ENCODE measurements around the gene HPS6. TPM values are rescaled to one million over a fixed set of nuclear protein-coding genes. Genes with fewer than 3 reads are reported as not detected.

HPS6 gene
- total and polyA plus RNA-seq, 9 of the 15 experiments (the other 6 are each of a cell fraction or from before 2014, with no cell fraction given), result 0.45 to 14.0 (median 4.5) TPM

DNA sequence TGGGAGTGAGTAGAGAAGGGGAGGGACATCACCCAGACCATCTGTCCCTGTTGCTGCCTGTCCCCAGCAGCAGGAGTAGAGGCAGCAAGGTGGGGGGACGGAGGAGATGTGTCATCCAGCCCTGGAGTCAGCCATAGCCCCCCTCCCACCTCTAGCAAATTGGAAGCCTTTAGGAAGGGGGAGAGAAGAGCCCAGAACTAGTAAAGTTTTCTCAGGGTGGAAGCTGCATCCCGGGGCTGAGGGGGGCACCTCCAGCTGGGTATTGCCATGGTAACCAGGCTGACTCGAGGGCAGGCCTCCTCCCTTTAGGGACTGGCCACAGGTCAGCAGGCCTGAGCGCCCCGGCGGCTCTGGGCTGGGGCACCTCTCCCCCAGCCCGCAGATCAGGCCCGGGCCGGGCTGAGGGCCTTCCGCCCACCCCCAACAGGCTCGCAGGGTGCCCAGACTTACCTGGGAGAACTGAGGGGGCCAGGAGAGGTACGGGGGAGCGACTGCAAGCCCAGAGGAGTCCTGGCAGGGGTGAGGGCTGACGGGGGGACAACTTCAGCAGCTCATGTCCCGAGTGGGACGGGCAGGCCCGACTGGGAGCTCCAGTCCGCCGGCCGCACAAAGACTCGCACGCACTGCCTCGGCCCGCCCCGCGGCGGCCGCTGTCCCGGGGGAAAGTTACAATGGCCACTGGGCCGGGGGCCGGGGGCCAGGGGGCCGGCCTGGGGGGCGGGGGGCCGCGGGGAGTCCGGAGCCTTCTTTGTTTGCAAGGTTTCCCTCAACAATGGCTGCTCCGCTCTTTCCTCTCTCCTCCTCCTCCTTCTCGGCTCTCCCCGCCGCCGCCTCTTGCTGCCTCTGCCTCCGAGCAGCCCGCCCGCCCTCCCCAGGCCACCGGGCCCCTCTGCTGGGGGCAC is 49.1 kb downstream of the HPS6 start (continued):
- TF ChIP-seq, protein P1, sequence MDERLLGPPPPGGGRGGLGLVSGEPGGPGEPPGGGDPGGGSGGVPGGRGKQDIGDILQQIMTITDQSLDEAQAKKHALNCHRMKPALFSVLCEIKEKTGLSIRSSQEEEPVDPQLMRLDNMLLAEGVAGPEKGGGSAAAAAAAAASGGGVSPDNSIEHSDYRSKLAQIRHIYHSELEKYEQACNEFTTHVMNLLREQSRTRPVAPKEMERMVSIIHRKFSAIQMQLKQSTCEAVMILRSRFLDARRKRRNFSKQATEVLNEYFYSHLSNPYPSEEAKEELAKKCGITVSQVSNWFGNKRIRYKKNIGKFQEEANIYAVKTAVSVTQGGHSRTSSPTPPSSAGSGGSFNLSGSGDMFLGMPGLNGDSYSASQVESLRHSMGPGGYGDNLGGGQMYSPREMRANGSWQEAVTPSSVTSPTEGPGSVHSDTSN (CRISPR knock-in tag; IDR thresholded peaks at IDR 0.05; ENCODE audit: low read depth), result no peak
- TF ChIP-seq, protein P1 (tag; conservative IDR thresholded peaks at IDR 0.05; ENCODE audit: low read depth), result no peak
- TF ChIP-seq, protein P2, sequence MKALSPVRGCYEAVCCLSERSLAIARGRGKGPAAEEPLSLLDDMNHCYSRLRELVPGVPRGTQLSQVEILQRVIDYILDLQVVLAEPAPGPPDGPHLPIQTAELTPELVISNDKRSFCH (CRISPR knock-in tag; IDR thresholded peaks at IDR 0.05), result no peak
- TF ChIP-seq, protein P2 (tag; IDR thresholded peaks at IDR 0.05), result no peak
- TF ChIP-seq, protein P3, sequence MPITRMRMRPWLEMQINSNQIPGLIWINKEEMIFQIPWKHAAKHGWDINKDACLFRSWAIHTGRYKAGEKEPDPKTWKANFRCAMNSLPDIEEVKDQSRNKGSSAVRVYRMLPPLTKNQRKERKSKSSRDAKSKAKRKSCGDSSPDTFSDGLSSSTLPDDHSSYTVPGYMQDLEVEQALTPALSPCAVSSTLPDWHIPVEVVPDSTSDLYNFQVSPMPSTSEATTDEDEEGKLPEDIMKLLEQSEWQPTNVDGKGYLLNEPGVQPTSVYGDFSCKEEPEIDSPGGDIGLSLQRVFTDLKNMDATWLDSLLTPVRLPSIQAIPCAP (CRISPR knock-in tag; IDR thresholded peaks at IDR 0.05; ENCODE audit: borderline replicate concordance), result no peak
- TF ChIP-seq ZNF175 (CRISPR knock-in tag; IDR thresholded peaks at IDR 0.05; ENCODE audit: low read depth) (no peak), ZBTB17 (CRISPR knock-in tag; IDR thresholded peaks at IDR 0.05) (no peak), XRCC3 (IDR thresholded peaks at IDR 0.05) (no peak)
- TF ChIP-seq, protein P4, sequence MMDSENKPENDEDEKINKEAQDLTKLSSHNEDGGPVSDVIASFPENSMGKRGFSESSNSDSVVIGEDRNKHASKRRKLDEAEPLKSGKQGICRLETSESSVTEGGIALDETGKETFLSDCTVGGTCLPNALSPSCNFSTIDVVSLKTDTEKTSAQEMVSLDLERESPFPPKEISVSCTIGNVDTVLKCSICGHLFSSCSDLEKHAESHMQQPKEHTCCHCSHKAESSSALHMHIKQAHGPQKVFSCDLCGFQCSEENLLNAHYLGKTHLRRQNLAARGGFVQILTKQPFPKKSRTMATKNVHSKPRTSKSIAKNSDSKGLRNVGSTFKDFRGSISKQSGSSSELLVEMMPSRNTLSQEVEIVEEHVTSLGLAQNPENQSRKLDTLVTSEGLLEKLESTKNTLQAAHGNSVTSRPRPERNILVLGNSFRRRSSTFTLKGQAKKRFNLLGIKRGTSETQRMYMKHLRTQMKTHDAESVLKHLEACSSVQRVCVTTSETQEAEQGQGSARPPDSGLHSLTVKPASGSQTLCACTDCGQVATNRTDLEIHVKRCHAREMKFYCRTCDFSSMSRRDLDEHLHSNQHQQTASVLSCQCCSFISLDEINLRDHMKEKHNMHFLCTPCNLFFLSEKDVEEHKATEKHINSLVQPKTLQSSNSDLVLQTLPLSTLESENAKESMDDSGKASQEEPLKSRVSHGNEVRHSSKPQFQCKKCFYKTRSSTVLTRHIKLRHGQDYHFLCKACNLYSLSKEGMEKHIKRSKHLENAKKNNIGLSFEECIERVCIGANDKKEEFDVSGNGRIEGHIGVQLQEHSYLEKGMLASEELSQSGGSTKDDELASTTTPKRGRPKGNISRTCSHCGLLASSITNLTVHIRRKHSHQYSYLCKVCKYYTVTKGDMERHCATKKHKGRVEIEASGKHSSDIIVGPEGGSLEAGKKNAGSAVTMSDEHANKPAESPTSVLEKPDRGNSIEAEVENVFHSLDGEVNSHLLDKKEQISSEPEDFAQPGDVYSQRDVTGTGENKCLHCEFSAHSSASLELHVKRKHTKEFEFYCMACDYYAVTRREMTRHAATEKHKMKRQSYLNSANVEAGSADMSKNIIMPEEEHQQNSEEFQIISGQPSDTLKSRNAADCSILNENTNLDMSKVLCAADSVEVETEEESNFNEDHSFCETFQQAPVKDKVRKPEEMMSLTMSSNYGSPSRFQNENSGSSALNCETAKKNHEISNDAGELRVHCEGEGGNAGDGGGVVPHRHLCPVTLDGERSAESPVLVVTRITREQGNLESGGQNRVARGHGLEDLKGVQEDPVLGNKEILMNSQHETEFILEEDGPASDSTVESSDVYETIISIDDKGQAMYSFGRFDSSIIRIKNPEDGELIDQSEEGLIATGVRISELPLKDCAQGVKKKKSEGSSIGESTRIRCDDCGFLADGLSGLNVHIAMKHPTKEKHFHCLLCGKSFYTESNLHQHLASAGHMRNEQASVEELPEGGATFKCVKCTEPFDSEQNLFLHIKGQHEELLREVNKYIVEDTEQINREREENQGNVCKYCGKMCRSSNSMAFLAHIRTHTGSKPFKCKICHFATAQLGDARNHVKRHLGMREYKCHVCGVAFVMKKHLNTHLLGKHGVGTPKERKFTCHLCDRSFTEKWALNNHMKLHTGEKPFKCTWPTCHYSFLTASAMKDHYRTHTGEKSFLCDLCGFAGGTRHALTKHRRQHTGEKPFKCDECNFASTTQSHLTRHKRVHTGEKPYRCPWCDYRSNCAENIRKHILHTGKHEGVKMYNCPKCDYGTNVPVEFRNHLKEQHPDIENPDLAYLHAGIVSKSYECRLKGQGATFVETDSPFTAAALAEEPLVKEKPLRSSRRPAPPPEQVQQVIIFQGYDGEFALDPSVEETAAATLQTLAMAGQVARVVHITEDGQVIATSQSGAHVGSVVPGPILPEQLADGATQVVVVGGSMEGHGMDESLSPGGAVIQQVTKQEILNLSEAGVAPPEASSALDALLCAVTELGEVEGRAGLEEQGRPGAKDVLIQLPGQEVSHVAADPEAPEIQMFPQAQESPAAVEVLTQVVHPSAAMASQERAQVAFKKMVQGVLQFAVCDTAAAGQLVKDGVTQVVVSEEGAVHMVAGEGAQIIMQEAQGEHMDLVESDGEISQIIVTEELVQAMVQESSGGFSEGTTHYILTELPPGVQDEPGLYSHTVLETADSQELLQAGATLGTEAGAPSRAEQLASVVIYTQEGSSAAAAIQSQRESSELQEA (IDR thresholded peaks at IDR 0.05; ENCODE audit: low read depth), result no peak
- TF ChIP-seq, protein P5, sequence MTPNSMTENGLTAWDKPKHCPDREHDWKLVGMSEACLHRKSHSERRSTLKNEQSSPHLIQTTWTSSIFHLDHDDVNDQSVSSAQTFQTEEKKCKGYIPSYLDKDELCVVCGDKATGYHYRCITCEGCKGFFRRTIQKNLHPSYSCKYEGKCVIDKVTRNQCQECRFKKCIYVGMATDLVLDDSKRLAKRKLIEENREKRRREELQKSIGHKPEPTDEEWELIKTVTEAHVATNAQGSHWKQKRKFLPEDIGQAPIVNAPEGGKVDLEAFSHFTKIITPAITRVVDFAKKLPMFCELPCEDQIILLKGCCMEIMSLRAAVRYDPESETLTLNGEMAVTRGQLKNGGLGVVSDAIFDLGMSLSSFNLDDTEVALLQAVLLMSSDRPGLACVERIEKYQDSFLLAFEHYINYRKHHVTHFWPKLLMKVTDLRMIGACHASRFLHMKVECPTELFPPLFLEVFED (CRISPR knock-in tag; conservative IDR thresholded peaks at IDR 0.05), result no peak
- TF ChIP-seq, protein P6, sequence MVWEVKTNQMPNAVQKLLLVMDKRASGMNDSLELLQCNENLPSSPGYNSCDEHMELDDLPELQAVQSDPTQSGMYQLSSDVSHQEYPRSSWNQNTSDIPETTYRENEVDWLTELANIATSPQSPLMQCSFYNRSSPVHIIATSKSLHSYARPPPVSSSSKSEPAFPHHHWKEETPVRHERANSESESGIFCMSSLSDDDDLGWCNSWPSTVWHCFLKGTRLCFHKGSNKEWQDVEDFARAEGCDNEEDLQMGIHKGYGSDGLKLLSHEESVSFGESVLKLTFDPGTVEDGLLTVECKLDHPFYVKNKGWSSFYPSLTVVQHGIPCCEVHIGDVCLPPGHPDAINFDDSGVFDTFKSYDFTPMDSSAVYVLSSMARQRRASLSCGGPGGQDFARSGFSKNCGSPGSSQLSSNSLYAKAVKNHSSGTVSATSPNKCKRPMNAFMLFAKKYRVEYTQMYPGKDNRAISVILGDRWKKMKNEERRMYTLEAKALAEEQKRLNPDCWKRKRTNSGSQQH (CRISPR knock-in tag; IDR thresholded peaks at IDR 0.05), result no peak

All from K562 (cell line).